ENCODE data around the gene HBG2.

Gene HBG2

GRCh38 chr11:5247472-5248192, 6.9 kb downstream of the HBG2 start:
- DNase-seq: no peak

GRCh38 chr11:5246772-5247471, 7.7 kb downstream of the HBG2 start:
- no peak for DNase-seq

GRCh38 chr11:5245155-5245554, 9.4 kb downstream of the HBG2 start:
- no peak for DNase-seq

GRCh38 chr11:5243816-5244180, 10.8 kb downstream of the HBG2 start:
- DNase-seq: no peak

- DNase-seq: no peak
These were observed 11.4 kb downstream of the HBG2 start for GRCh38 chr11:5242933-5243815.

GRCh38 chr11:5242208-5242607, 12.4 kb downstream of the HBG2 start:
- DNase-seq: no peak

GRCh38 chr11:5241458-5241857, 13.1 kb downstream of the HBG2 start:
- DNase-seq: no peak

GRCh38 chr11:5240458-5240857, 14.1 kb downstream of the HBG2 start:
- DNase-seq: no peak

- DNase-seq: no peak
These were observed 14.5 kb downstream of the HBG2 start for GRCh38 chr11:5240056-5240455.

- no peak for DNase-seq
These were observed 15.5 kb downstream of the HBG2 start for GRCh38 chr11:5239046-5239445.

- no peak for DNase-seq
These were observed 16.1 kb downstream of the HBG2 start for GRCh38 chr11:5238486-5238885.

GRCh38 chr11:5237420-5237819, 17.2 kb downstream of the HBG2 start:
- no peak for DNase-seq

- DNase-seq: no peak
These were observed 19.1 kb downstream of the HBG2 start for GRCh38 chr11:5235364-5236095.

- DNase-seq: no peak
These were observed 20.2 kb downstream of the HBG2 start, which contains the start of gene HBD for GRCh38 chr11:5234381-5234834. TSS of gene HBD (minus strand) at chr11:5234483. CDS start at chr11:5234433, 50 bp downstream.

GRCh38 chr11:5233307-5233706, 21.3 kb downstream of the HBG2 start:
- no peak for DNase-seq

- no peak for DNase-seq
These were observed 21.8 kb downstream of the HBG2 start for GRCh38 chr11:5232821-5233220.

GRCh38 chr11:5232176-5232575, 22.4 kb downstream of the HBG2 start:
- DNase-seq: no peak

GRCh38 chr11:5231111-5231510, 23.5 kb downstream of the HBG2 start:
- no peak for DNase-seq

GRCh38 chr11:5230266-5230665, 24.3 kb downstream of the HBG2 start:
- DNase-seq: no peak

- no peak for DNase-seq
These were observed 24.8 kb downstream of the HBG2 start for GRCh38 chr11:5229796-5230195.

- DNase-seq: no peak
These were observed 25.2 kb downstream of the HBG2 start for GRCh38 chr11:5229356-5229755.

GRCh38 chr11:5228124-5228523, 26.5 kb downstream of the HBG2 start:
- no peak for DNase-seq

- DNase-seq: no peak
These were observed 26.9 kb downstream of the HBG2 start for GRCh38 chr11:5227681-5228080.
